Heart right ventricle (tissue), 16 donors: ENCODE measurements around the gene PDE4D. TPM values are rescaled to one million over a fixed set of nuclear protein-coding genes. Genes with fewer than 3 reads are reported as not detected.
A peak's percentile ranks its signal among the peaks of the same experiment; 100 is the strongest.

Source experiments
- ATAC-seq, 8 donors: fragments of 200-7000 bp; cut with Tn5 transposase; one replicate each; pipeline ENCODE4 v1.9.1; 2020; ENCODE audit warnings: mild to moderate bottlenecking in 8 of 8, moderate library complexity in 8 of 8, moderate number of reproducible peaks in 1 of 8
- DNase-seq, 2 donors: peaks; one replicate each; pipeline ENCODE4 v3.0.0-alpha.2; 2020
- H3K27ac ChIP-seq, 10 donors: fragments of 200-600 bp; sonication (generic) in 2 of 10; one replicate each; pipeline versions ENCODE4 v1.5.0 to v1.8.0; 2020 to 2022; ENCODE audit warnings: mild to moderate bottlenecking in 3 of 10
- H3K27me3 ChIP-seq, 7 donors: fragments of 200-600 bp; one replicate each; pipeline ENCODE4 v1.8.0; 2021 to 2022; ENCODE audit warnings: mild to moderate bottlenecking in 2 of 7
- H3K36me3 ChIP-seq, 9 donors: fragments of 200-600 bp; sonication (generic) in 1 of 9; one replicate each; pipeline versions ENCODE4 v1.5.0 to v1.8.0; 2020 to 2022; ENCODE audit warnings: mild to moderate bottlenecking in 2 of 9
- H3K4me1 ChIP-seq, 9 donors: fragments of 200-600 bp; sonication (generic) in 1 of 9; one replicate each; pipeline versions ENCODE4 v1.5.0 to v1.8.0; 2020 to 2022; ENCODE audit warnings: mild to moderate bottlenecking in 4 of 9
- H3K4me3 ChIP-seq, 10 donors: fragments of 200-600 bp; sonication (generic) in 2 of 10; one replicate each; pipeline versions ENCODE4 v1.5.0 to v1.8.0; 2020 to 2022; ENCODE audit warnings: mild to moderate bottlenecking in 7 of 10, moderate library complexity in 2 of 10
- H3K9me3 ChIP-seq, 11 donors: fragments of 200-600 bp in 10 of 11; sonication (generic) in 2 of 11; one replicate each; pipeline versions ENCODE4 v1.5.0 to v1.8.0; 2013 to 2022; ENCODE audit warnings: mild to moderate bottlenecking in 2 of 11, control low read depth in 1 of 11, moderate library complexity in 1 of 11
- CTCF ChIP-seq, 9 donors: fragments of 200-600 bp; sonication (generic) in 2 of 9; IDR thresholded peaks; one replicate each; pipeline versions ENCODE4 v1.5.0 to v1.8.0; 2021 to 2022; ENCODE audit warnings: antibody characterized with exemption in 9 of 9, mild to moderate bottlenecking in 5 of 9, moderate library complexity in 1 of 9
- WGBS, 2 donors: extraction: QIAGEN DNeasy Blood & Tissue Kit; methylation state at CpG; one replicate each; pipeline ENCODE4 v1.1.7; 2013; ENCODE audit warnings: inconsistent platforms in 1 of 2; 5-methylcytosine and 5-hydroxymethylcytosine counted together
- intact Hi-C, 10 donors: fragments of 100-400 bp; cut with DNase I; formaldehyde crosslinking; loops; one replicate each; pipeline versions ENCODE4 v1.11.1 to v1.14.2; 2022
- polyA plus RNA-seq, 2 donors: library from polyadenylated mRNA; stranded (reverse); fragments of 200-250 nt; gene quantifications; one replicate each; pipeline ENCODE4 v1.2.3, GENCODE V29; 2013
- total RNA-seq, 10 donors: library from RNA; stranded (reverse); fragmentation: NEBNext Ultra II Directional in 3 of 10; extraction: Animal tissue kit (Norgen Biotek cat#: 25700) in 3 of 10; gene quantifications; one replicate each; pipeline versions ENCODE4 v1.2.1 to v1.2.4, GENCODE V29; 2021 to 2023
- donor health status: Arrhythmogenic right ventricular cardiomyopathy.
- donor health status: ischemic (EF 13 %, LVEDD 7.1; RV severe dilation, severe dysfunction).
- donor health status: healthy with polysubstance abuse.
- donor health status: DM: no; HTN: yes; CAD: no.
- donor health status: DM: no; HTN: no; CAD: no.
- donor health status: ischemic (EF 25% LVEDD 6.9; RV normal size, moderate dysfunction).
- donor health status: ischemic (EF 25% LVEDD 5.7; RV mildly dilated, moderate dysfunction).
- donor health status: healthy.
- donor health status: DM: yes; HTN: yes; CAD: no.
- donor health status: Ischemic cardiomyopathy.
- donor health status: ischemic (EF 35%, LVEDD 5.7; RV mildly dilated, moderate dysfunction).
- donor health status: nonischemic (EF 11% LVEDD 7.7; RV severe dilation, severe dysfunction).
- donor health status: DM: yes; HTN: yes; CAD: no.
- donor health status: PGD.
- donor health status: ischemic (EF 29% LVEDD 5.4; RV normal size, mild dysfunction).
- donor health status: nonischemic (EF 23%, LVEDD 6.1; RV moderate dilation, normal function).

Gene PDE4D
- total and polyA plus RNA-seq, 12 donors: 5.8 to 83.2 (median 39.5) TPM

GRCh38 chr5:59713498-59713844, 180.1 kb downstream of the PDE4D start:
- 92 to 95% methylated on average over 6 of the region's 6 CpGs for WGBS, 2 donors
- Histone ChIP-seq H3K4me1 (peaks cover 0 to 7% (median 4%) of the 10 kb centered on the region in 9 donors), H3K4me3 (no peak overlapping the region), H3K36me3 (no peaks in the 10 kb centered on the region), H3K27ac (no peak overlapping the region), H3K27me3 (no peaks in the 10 kb centered on the region), H3K9me3 (peaks cover 0 to 10% (median 0%) of the 10 kb centered on the region in 11 donors)
- ATAC-seq: no peak
- DNase-seq: no peak
- TF ChIP-seq CTCF (IDR thresholded peaks at IDR 0.05): no peak
- intact Hi-C loops: no loop called here

GRCh38 chr5:59712836-59713497, 180.6 kb downstream of the PDE4D start:
- 91 to 97% methylated on average over 6 of the region's 6 CpGs for WGBS, 2 donors
- Histone ChIP-seq H3K9me3 (peaks cover 0 to 10% (median 0%) of the 10 kb centered on the region in 11 donors), H3K27ac (no peak overlapping the region), H3K27me3 (no peaks in the 10 kb centered on the region), H3K36me3 (no peaks in the 10 kb centered on the region), H3K4me3 (no peak overlapping the region), H3K4me1 (peaks cover 0 to 7% (median 4%) of the 10 kb centered on the region in 9 donors)
- DNase-seq (no peak), ATAC-seq (no peak)
- intact Hi-C loops: no loop called here
- no peak for TF ChIP-seq CTCF (IDR thresholded peaks at IDR 0.05)

- no peaks in the 10 kb centered on the region for H3K27me3 ChIP-seq
- WGBS, 2 donors: 68 to 82% methylated on average over 1 of the region's 1 CpG
- ATAC-seq (no peak), DNase-seq (no peak)
- H3K36me3 ChIP-seq: no peaks in the 10 kb centered on the region
- peaks cover 0 to 10% (median 0%) of the 10 kb centered on the region in 11 donors for H3K9me3 ChIP-seq
- no peak for TF ChIP-seq CTCF (IDR thresholded peaks at IDR 0.05)
- intact Hi-C loops: no loop called here
- peaks cover 0 to 7% (median 4%) of the 10 kb centered on the region in 9 donors for H3K4me1 ChIP-seq
- H3K27ac ChIP-seq: no peak overlapping the region
- no peak overlapping the region for H3K4me3 ChIP-seq
These were observed 182.2 kb downstream of the PDE4D start for GRCh38 chr5:59711310-59711709.

- H3K4me1 ChIP-seq: peaks cover 0 to 7% (median 4%) of the 10 kb centered on the region in 9 donors
- H3K9me3 ChIP-seq: peaks cover 0 to 10% (median 0%) of the 10 kb centered on the region in 11 donors
- no peaks in the 10 kb centered on the region for H3K36me3 ChIP-seq
- TF ChIP-seq CTCF (IDR thresholded peaks at IDR 0.05): no peak
- intact Hi-C loops: no loop called here
- no peaks in the 10 kb centered on the region for H3K27me3 ChIP-seq
- H3K4me3 ChIP-seq: no peak overlapping the region
- no peak overlapping the region for H3K27ac ChIP-seq
- WGBS, 2 donors: 9 to 20% methylated on average over 2 of the region's 2 CpGs
- DNase-seq (peak in 1 of 2 donors; percentile 19), ATAC-seq (no peak)
These were observed 183.7 kb downstream of the PDE4D start for GRCh38 chr5:59709846-59710245.
